Measurements from ENCODE around the gene CADPS. TPM values are rescaled to one million over a fixed set of nuclear protein-coding genes. Genes with fewer than 3 reads are reported as not detected.

The CADPS gene
- polyA plus RNA-seq, 1 donor (not counting 4 experiments of a cell fraction or from before 2014, with no cell fraction given): not detected

GRCh38 chr3:62415312-62415801 lies 459.9 kb downstream of the CADPS start:
- Histone ChIP-seq H4K20me1 (ENCODE audit: control insufficient read depth, extremely low read depth, insufficient read depth, low read length) (no peaks in the 10 kb centered on the region), H3K36me3 (ENCODE audit: control insufficient read depth in 2 of 2, extremely low read depth in 1 of 2, insufficient read depth in 2 of 2, low read length in 2 of 2) (no peaks in the 10 kb centered on the region), H3K4me3 (ENCODE audit: control insufficient read depth in 2 of 3, extremely low read depth in 1 of 3, insufficient read depth in 2 of 3, low read depth in 1 of 3, low read length in 3 of 3) (no peak overlapping the region), H3K9ac (ENCODE audit: control insufficient read depth, extremely low read depth, insufficient read depth, low read length) (no peak overlapping the region), H2AFZ (ENCODE audit: control insufficient read depth, low read length) (no peak overlapping the region), H3K27me3 (ENCODE audit: control insufficient read depth, extremely low read depth, insufficient read depth, low read length) (peaks cover 13% of the 10 kb centered on the region), H3K4me2 (ENCODE audit: control insufficient read depth, extremely low read depth, insufficient read depth, low read depth, low read length) (no peak overlapping the region), H3K9me3 (ENCODE audit: control insufficient read depth, low read depth, low read length) (no peaks in the 10 kb centered on the region), H3K9me1 (ENCODE audit: control insufficient read depth, extremely low read depth, insufficient read depth, low read length) (no peaks in the 10 kb centered on the region), H3K4me1 (ENCODE audit: control insufficient read depth, extremely low read depth, insufficient read depth, low read length) (no peaks in the 10 kb centered on the region), H3K79me2 (ENCODE audit: control insufficient read depth, insufficient read depth, low read length) (no peaks in the 10 kb centered on the region), H3K27ac (ENCODE audit: control insufficient read depth, insufficient read depth, low read length) (no peak overlapping the region)
- TF ChIP-seq EZH2 (IDR thresholded peaks at IDR 0.05; ENCODE audit: low read length) (no peak), CTCF (optimal IDR thresholded peaks at IDR 0.05 in 1 of 3, IDR thresholded peaks at IDR 0.05 in 1 of 3, conservative IDR thresholded peaks at IDR 0.05 in 1 of 3; ENCODE audit: extremely low read depth in 1 of 3, insufficient read depth in 2 of 3, low read length in 3 of 3) (no peak)
- FAIRE-seq (no peak), DNase-seq (ENCODE audit: low read depth, low spot score) (no peak)
- dilution Hi-C loops (cut with MboI; ENCODE audit: extremely low pct_ligation_motif_present, low sequenced_read_pairs): no loop called here

DNA sequence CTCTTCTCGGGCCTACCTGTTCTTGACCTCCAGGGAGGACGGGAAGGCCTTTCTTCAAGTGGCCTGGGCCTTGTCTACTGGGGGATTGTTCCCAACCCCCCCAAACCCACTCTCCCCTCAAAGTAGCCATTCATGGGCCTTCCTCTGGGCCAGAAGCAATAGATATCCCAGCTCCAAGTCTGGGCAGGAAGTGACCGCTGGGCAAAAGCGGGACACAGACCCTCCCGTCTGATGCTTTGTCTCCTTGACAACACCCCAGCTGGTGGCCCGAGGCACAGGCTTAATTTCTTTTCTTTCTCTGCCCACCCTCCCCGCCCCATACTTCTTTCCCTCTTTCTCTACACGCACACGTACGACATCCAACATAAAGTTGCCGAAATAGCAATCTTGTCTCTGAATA lies 460.4 kb downstream of the CADPS start:
- Histone ChIP-seq H3K4me1 (ENCODE audit: control insufficient read depth, extremely low read depth, insufficient read depth, low read length) (no peaks in the 10 kb centered on the region), H3K27me3 (ENCODE audit: control insufficient read depth, extremely low read depth, insufficient read depth, low read length) (peaks cover 10% of the 10 kb centered on the region), H3K27ac (ENCODE audit: control insufficient read depth, insufficient read depth, low read length) (no peak overlapping the region), H3K9ac (ENCODE audit: control insufficient read depth, extremely low read depth, insufficient read depth, low read length) (no peak overlapping the region), H3K4me2 (ENCODE audit: control insufficient read depth, extremely low read depth, insufficient read depth, low read depth, low read length) (no peak overlapping the region), H4K20me1 (ENCODE audit: control insufficient read depth, extremely low read depth, insufficient read depth, low read length) (no peaks in the 10 kb centered on the region), H2AFZ (ENCODE audit: control insufficient read depth, low read length) (no peak overlapping the region), H3K9me3 (ENCODE audit: control insufficient read depth, low read depth, low read length) (no peaks in the 10 kb centered on the region), H3K36me3 (ENCODE audit: control insufficient read depth in 2 of 2, extremely low read depth in 1 of 2, insufficient read depth in 2 of 2, low read length in 2 of 2) (no peaks in the 10 kb centered on the region), H3K79me2 (ENCODE audit: control insufficient read depth, insufficient read depth, low read length) (no peaks in the 10 kb centered on the region), H3K9me1 (ENCODE audit: control insufficient read depth, extremely low read depth, insufficient read depth, low read length) (no peaks in the 10 kb centered on the region), H3K4me3 (ENCODE audit: control insufficient read depth in 2 of 3, extremely low read depth in 1 of 3, insufficient read depth in 2 of 3, low read depth in 1 of 3, low read length in 3 of 3) (no peak overlapping the region)
- dilution Hi-C loops (cut with MboI; ENCODE audit: extremely low pct_ligation_motif_present, low sequenced_read_pairs): no loop called here
- FAIRE-seq: no peak
- DNase-seq (ENCODE audit: low read depth, low spot score): no peak
- TF ChIP-seq EZH2 (IDR thresholded peaks at IDR 0.05; ENCODE audit: low read length): no peak
- TF ChIP-seq CTCF (optimal IDR thresholded peaks at IDR 0.05 in 1 of 3, IDR thresholded peaks at IDR 0.05 in 1 of 3, conservative IDR thresholded peaks at IDR 0.05 in 1 of 3; ENCODE audit: extremely low read depth in 1 of 3, insufficient read depth in 2 of 3, low read length in 3 of 3): no peak
